Spleen (tissue), 11 donors: ENCODE data around the gene PRSS2. TPM values are rescaled to one million over a fixed set of nuclear protein-coding genes. Genes with fewer than 3 reads are reported as not detected.
"Not testable (repeated sequence)": the region's sequence is repeated elsewhere in the genome, so short reads cannot be mapped to it uniquely, and the experiment has no call there.

Experiments used
- DNase-seq: peaks from one replicate; pipeline ENCODE4 v3.0.0-alpha.2; 2020
- H3K27ac ChIP-seq, 8 donors: fragments of 200-600 bp; sonication (generic) in 7 of 8; 1 replicate in 4 of 8; 2 replicates in 4 of 8; pipeline versions ENCODE4 v1.5.0 to v1.8.0; 2016 to 2021; ENCODE audit warnings: inconsistent platforms in 4 of 8, mild to moderate bottlenecking in 4 of 8, moderate library complexity in 1 of 8
- H3K27me3 ChIP-seq, 7 donors: fragments of 200-600 bp; sonication (generic) in 6 of 7; replicated peaks in 1 of 7; 1 replicate in 4 of 7; 2 replicates in 3 of 7; pipeline versions ENCODE4 v1.5.0 to v1.8.0; 2016 to 2021; ENCODE audit warnings: inconsistent platforms in 3 of 7, mild to moderate bottlenecking in 1 of 7
- H3K36me3 ChIP-seq, 6 donors: fragments of 200-600 bp; sonication (generic) in 5 of 6; 1 replicate in 4 of 6; 2 replicates in 2 of 6; pipeline versions ENCODE4 v1.5.0 to v1.8.0; 2016 to 2021; ENCODE audit warnings: inconsistent platforms in 2 of 6
- H3K4me1 ChIP-seq, 6 donors: fragments of 200-600 bp; sonication (generic) in 5 of 6; 1 replicate in 3 of 6; 2 replicates in 3 of 6; pipeline versions ENCODE4 v1.5.0 to v1.8.0; 2016 to 2021; ENCODE audit warnings: inconsistent platforms in 3 of 6
- H3K4me3 ChIP-seq, 8 donors: fragments of 200-600 bp; sonication (generic) in 7 of 8; 1 replicate in 4 of 8; 2 replicates in 4 of 8; pipeline versions ENCODE4 v1.5.0 to v1.8.0; 2016 to 2021; ENCODE audit warnings: inconsistent platforms in 4 of 8, mild to moderate bottlenecking in 4 of 8, moderate library complexity in 2 of 8
- H3K9me3 ChIP-seq, 8 donors: fragments of 200-600 bp; sonication (generic) in 7 of 8; 1 replicate in 4 of 8; 2 replicates in 4 of 8; pipeline versions ENCODE4 v1.5.0 to v1.8.0; 2016 to 2021; ENCODE audit warnings: inconsistent platforms in 4 of 8
- POLR2A ChIP-seq, 3 donors: fragments of 450-650 bp; IDR thresholded peaks; one replicate each; pipeline ENCODE4 v1.5.1; 2017; ENCODE audit warnings: antibody characterized with exemption in 3 of 3, mild to moderate bottlenecking in 1 of 3
- POLR2AphosphoS5 ChIP-seq, 3 donors: sonication (generic); formaldehyde crosslinking; IDR thresholded peaks; one replicate each; pipeline ENCODE4 v1.5.1; 2017; ENCODE audit warnings: antibody characterized with exemption in 3 of 3
- WGBS, 5 donors: extraction: QIAGEN DNeasy Blood & Tissue Kit in 3 of 5; methylation state at CpG; one replicate each; pipeline versions ENCODE4 v1.1.5 to v1.1.7; 2013 to 2018; 5-methylcytosine and 5-hydroxymethylcytosine counted together
- intact Hi-C: fragments of 100-400 bp; cut with DNase I; formaldehyde crosslinking; loops from one replicate; pipeline ENCODE4 v1.15.0; 2023; ENCODE audit warnings: low total_unique reads
- polyA plus RNA-seq, 3 donors: library from polyadenylated mRNA; stranded (reverse); fragments of 200-250 nt; gene quantifications; one replicate each; pipeline ENCODE4 v1.2.1, GENCODE V29; 2013
- total RNA-seq, 7 donors: library from RNA; depleted of rRNA in 3 of 7; stranded (reverse); fragments of >200 nt in 3 of 7; fragmentation: NEBNext Ultra II Directional in 4 of 7; extraction: Animal tissue kit (Norgen Biotek cat#: 25700) in 4 of 7; gene quantifications; one replicate each; pipeline versions ENCODE4 v1.1.0 to v1.2.1, GENCODE V29; 2016 to 2021
- TF ChIP-seq, protein P1 (sequence below), 11 experiments: fragments of 200-600 bp in 7 of 11; fragments of 450-650 bp in 4 of 11; sonication (generic) in 4 of 11; IDR thresholded peaks in 8 of 11; conservative IDR thresholded peaks in 3 of 11; 1 replicate in 7 of 11; 2 replicates in 4 of 11; pipeline versions ENCODE4 v1.4.0 to v1.8.0; 2016 to 2021; ENCODE audit warnings: antibody characterized with exemption in 11 of 11, inconsistent platforms in 4 of 11, mild to moderate bottlenecking in 1 of 11
- donor health status: healthy with polysubstance abuse.
- donor health status: DM: no; HTN: no; CAD: no; lungs with moderate emphysema.
- donor health status: DM: no; HTN: no; CAD: no.
- donor health status: Bipolar disorder and iron deficiency.
- donor health status: healthy.
- donor health status: DM: no; HTN: no; CAD: no.
- donor health status: DM: yes; HTN: yes; CAD: no.

The PRSS2 gene
- total and polyA plus RNA-seq, 10 donors = 1.1 to 14.5 (median 2.6) TPM; not detected in 4

DNA sequence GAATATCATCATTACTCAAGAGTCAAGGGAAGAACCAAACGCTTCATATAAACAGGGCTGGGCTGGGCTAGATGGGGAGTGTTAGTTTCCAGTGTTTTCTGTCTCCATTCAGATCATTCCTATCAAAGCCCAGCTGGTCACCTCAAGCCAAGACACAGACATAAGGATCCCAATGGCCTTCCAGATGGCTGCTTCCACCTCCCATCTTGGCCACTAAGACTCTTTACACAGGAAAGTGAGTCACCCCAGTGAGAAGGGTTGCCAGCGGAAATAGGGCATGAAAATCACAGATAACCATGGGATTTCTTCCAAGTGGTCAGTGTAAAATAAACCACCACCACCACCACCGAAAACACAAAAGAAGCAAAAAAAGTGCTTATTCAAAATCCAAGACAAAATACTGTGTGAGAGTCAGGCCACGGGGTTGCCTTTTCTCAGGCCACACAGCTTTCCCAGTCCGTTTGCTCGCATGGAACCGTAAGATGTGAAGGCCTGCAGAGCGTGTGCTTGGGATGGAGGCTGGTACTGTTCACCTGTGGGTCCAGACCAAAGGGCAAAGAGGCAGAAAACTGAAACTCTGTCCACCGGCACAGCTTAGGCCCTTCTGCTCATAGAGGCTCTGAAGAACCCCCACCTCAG lies 5.6 kb downstream of the PRSS2 start:
- H3K27me3 ChIP-seq = no peaks in the 10 kb centered on the region
- DNase-seq = no peak
- peaks cover 0 to 7% (median 0%) of the 10 kb centered on the region in 6 donors for H3K4me1 ChIP-seq
- TF ChIP-seq, protein P1, sequence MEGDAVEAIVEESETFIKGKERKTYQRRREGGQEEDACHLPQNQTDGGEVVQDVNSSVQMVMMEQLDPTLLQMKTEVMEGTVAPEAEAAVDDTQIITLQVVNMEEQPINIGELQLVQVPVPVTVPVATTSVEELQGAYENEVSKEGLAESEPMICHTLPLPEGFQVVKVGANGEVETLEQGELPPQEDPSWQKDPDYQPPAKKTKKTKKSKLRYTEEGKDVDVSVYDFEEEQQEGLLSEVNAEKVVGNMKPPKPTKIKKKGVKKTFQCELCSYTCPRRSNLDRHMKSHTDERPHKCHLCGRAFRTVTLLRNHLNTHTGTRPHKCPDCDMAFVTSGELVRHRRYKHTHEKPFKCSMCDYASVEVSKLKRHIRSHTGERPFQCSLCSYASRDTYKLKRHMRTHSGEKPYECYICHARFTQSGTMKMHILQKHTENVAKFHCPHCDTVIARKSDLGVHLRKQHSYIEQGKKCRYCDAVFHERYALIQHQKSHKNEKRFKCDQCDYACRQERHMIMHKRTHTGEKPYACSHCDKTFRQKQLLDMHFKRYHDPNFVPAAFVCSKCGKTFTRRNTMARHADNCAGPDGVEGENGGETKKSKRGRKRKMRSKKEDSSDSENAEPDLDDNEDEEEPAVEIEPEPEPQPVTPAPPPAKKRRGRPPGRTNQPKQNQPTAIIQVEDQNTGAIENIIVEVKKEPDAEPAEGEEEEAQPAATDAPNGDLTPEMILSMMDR (IDR thresholded peaks at IDR 0.05 in 8 of 11, conservative IDR thresholded peaks at IDR 0.05 in 3 of 11) = no peak
- no peak for TF ChIP-seq POLR2AphosphoS5 (IDR thresholded peaks at IDR 0.05)
- TF ChIP-seq POLR2A (IDR thresholded peaks at IDR 0.05) = no peak
- no peaks in the 10 kb centered on the region for H3K36me3 ChIP-seq
- no peak overlapping the region for H3K27ac ChIP-seq
- WGBS, 5 donors = 64 to 87% (median 70%) methylated on average over 9 of the region's 9 CpGs
- H3K9me3 ChIP-seq = no peaks in the 10 kb centered on the region
- no peak overlapping the region for H3K4me3 ChIP-seq
- intact Hi-C loops = loop anchor here (10.0 kb wide), 1 partner anchor 152 kb away; no protein-coding TSS in a partner anchor

DNA sequence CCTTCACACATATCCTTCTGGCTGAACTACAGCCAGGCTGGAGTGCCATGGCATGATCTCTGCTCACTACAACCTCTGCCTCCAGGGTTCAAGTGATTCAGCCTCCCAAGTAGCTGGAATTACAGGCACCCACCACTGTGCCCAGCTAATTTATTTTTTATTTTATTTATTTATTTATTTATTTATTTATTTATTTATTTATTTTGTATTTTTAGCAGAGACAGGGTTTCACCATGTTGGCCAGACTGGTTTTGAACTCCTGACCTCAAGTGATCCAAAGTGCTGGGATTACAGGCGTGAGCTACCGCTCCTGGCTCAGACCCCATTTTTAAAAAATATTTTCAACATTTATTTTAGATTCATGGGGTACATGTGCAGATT lies 6.1 kb downstream of the PRSS2 start:
- H3K9me3 ChIP-seq, H3K4me3 ChIP-seq, H3K27me3 ChIP-seq, H3K4me1 ChIP-seq, H3K36me3 ChIP-seq, H3K27ac ChIP-seq, DNase-seq: not testable (repeated sequence)
- WGBS, 5 donors = 92 to 96% (median 92%) methylated on average over 2 of the region's 2 CpGs
- intact Hi-C loops = loop anchor here (10.0 kb wide), 1 partner anchor 152 kb away; no protein-coding TSS in a partner anchor

DNA sequence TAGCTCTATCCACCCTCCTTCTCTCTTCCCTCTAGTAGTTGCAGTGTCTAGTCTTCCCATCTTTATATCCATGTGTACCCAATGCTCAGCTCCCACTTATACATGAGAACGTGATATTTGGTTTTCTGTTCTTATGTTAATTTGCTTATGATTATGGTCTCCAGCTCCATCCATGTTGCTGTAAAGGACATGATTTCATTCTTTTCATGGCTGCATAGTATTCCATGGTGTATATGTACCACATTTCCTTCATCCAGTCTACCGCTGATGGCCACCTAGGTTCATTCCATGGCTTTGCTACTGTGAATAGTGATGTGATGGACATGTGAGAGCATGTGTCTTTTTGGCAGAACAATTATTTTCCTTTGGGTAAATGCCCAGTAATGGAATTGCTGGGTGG lies 6.5 kb downstream of the PRSS2 start:
- intact Hi-C loops = loop anchor here (10.0 kb wide), 1 partner anchor 153 kb away; no protein-coding TSS in a partner anchor
- no peak overlapping the region for H3K4me3 ChIP-seq
- no peak for TF ChIP-seq POLR2AphosphoS5 (IDR thresholded peaks at IDR 0.05)
- H3K27me3 ChIP-seq = peaks cover 0 to under 1% (median 0%) of the 10 kb centered on the region in 7 donors
- H3K9me3 ChIP-seq = no peaks in the 10 kb centered on the region
- 93 to 99% (median 95%) methylated on average over 2 of the region's 2 CpGs for WGBS, 5 donors
- H3K4me1 ChIP-seq = peaks cover 0 to under 1% (median 0%) of the 10 kb centered on the region in 6 donors
- no peak overlapping the region for H3K27ac ChIP-seq
- H3K36me3 ChIP-seq = no peaks in the 10 kb centered on the region
- no peak for DNase-seq

DNA sequence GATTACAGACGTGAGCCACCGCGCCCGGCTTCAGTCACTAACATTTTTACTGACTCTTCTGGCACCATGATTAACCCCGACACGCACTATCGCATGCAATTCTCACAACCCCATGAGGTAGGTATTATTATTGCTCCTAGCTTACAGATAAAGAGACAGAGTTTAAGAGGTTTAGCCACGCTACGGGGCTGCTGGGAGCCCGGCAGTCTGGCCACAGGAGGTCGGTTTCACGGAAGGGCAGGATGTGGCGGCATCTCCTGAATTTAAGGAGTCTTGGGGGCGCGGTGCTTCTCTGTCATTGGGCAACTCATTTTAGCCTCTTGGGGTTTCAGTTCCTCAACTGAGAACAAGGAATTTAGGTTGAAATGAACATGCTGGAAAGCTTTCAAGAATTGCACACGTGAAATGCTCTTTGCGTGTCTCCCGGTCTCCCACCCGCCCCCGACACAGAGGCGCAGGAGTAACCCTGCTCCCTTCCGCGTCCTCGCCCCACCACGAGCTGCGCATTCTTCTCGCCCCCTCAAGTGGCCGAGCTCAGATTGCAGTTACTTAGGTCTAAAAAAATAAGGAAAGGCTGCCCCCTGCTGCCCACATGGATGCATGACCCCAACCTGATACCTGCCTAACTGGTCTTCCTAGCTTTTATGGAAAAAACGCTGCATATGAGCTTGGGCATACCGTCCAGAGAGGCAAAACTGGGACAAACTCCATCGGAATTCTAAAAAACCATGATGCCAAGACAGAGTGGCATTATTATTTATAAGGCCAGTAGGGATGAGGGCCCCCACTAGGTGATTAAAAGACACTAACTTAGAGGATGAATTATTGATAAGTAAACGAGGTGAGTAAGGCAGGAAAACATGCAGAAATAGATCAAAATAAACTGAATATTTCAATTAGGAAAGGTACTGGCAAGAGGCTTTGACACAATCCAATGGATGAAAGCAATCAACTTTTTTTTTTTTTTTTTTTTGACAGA lies 12.4 kb downstream of the PRSS2 start:
- peak; percentile 93 for DNase-seq
- no peaks in the 10 kb centered on the region for H3K9me3 ChIP-seq
- H3K27ac ChIP-seq = peak overlapping the region in 6 of 8 donors; percentile 48 to 97 (median 64)
- peak overlapping the region in 6 of 8 donors; percentile 19 to 67 (median 32) for H3K4me3 ChIP-seq
- peaks cover 0 to 10% (median 0%) of the 10 kb centered on the region in 7 donors for H3K27me3 ChIP-seq
- intact Hi-C loops = no loop called here
- 10 to 16% (median 12%) methylated on average over 32 of the region's 32 CpGs for WGBS, 5 donors
- TF ChIP-seq, protein P1 (IDR thresholded peaks at IDR 0.05 in 8 of 11, conservative IDR thresholded peaks at IDR 0.05 in 3 of 11) = peak; percentile 77 to 97 (median 90)
- TF ChIP-seq POLR2A (IDR thresholded peaks at IDR 0.05) (no peak), POLR2AphosphoS5 (IDR thresholded peaks at IDR 0.05) (peak; percentile 43 to 49 (median 48))
- no peaks in the 10 kb centered on the region for H3K36me3 ChIP-seq
- peaks cover 0 to 27% (median 9%) of the 10 kb centered on the region in 6 donors for H3K4me1 ChIP-seq
